Dermis microvascular lymphatic vessel endothelial cell (primary cell): ENCODE measurements around the gene HAUS1. TPM values are rescaled to one million over a fixed set of nuclear protein-coding genes. Genes with fewer than 3 reads are reported as not detected.
"Not testable (repeated sequence)": the region's sequence is repeated elsewhere in the genome, so short reads cannot be mapped to it uniquely, and the experiment has no call there.

ENCODE experiments used
- DNase-seq, 2 donors: peaks; one replicate each; pipeline versions ENCODE4 v3.0.0 to v3.0.0-alpha.2; 2010; ENCODE audit warnings: low read depth in 2 of 2
- total RNA-seq: library from RNA; depleted of rRNA; stranded (reverse); fragments of >200 nt; gene quantifications from 2 replicates; pipeline ENCODE4 v1.2.1, GENCODE V29; 2014

HAUS1 gene
- total RNA-seq, 1 donor from 2014 or later: 43.4 TPM

DNA sequence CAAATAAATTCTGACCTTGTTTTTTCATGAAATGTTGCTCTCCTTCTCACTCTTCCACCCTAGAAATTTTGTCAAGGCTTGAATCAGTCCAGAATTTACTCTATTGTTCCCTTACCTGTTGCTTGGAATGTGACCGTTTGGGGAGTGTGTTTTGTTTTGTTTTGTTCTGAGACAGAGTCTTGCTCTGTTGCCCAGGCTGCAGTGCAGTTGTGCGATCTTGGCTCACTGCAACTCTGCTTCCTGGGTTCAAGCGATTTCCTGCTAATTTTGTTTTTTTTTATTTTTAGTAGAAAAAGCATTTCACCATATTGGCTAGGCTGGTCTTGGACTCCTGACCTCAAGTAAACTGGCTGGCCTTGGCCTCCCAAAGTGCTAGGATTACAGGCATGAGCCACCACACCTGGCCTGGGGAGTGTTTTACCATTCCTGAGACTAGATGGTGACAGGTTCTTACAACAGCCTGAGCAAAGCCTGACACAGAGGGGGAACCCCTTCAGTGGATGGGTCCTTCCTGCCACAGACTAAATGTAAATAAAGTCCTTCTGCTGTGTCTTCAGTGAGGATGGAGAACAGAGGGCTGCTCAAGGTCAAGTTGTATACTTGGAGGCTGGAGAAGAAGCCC lies 52.0 kb downstream of the HAUS1 start:
- no peak for DNase-seq

DNA sequence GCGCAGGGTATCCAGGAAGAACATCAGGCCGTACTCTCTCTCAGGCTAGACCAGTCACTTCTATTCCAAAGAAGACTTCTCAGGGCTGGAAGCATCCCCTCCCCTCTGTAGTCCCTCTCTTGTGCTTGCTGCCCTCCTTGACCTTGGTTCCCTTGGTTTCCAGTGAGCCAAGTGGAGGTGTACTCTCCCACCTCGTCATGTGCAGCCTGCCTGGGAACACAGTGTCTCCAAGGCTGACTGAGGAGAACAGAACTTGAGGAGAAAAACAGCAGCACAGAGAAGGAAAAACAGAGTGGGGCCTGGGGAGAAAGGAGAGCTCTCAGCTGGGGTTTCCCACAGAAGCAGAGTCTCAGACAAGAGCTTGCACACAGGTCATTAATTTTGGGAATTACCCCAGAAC lies 52.7 kb downstream of the HAUS1 start:
- no peak for DNase-seq

GRCh38 chr18:46158499-46158898 lies 54.3 kb downstream of the HAUS1 start:
- DNase-seq: no peak

- no peak for DNase-seq
Observed at GRCh38 chr18:46160050-46160798, 56.0 kb downstream of the HAUS1 start.

GRCh38 chr18:46160840-46161239 lies 56.7 kb downstream of the HAUS1 start:
- DNase-seq: not testable (repeated sequence)

GRCh38 chr18:46161703-46162396 lies 57.7 kb downstream of the HAUS1 start:
- DNase-seq: no peak

DNA sequence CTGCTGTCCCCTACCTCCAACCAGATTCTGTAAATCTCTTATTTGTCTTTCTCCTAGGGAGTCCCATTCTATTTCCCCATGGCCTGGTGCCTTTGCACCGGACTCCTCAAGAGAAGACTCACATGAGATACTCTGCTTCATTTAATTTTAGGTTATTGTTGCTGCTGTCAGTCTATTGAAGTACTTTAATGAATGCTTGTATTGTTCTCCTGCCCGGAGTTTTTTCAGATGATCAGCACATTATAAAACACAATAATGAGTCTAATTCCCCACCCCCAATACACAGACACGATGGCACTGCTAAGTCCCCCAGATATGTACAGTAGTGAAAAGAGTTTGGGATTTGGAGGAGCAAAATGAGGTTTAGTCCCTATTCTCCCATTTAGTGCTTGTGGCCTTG lies 58.9 kb downstream of the HAUS1 start:
- DNase-seq: no peak

GRCh38 chr18:46163941-46164499 lies 59.8 kb downstream of the HAUS1 start:
- no peak for DNase-seq

GRCh38 chr18:46164502-46164901 lies 60.3 kb downstream of the HAUS1 start:
- not testable (repeated sequence) for DNase-seq

DNA sequence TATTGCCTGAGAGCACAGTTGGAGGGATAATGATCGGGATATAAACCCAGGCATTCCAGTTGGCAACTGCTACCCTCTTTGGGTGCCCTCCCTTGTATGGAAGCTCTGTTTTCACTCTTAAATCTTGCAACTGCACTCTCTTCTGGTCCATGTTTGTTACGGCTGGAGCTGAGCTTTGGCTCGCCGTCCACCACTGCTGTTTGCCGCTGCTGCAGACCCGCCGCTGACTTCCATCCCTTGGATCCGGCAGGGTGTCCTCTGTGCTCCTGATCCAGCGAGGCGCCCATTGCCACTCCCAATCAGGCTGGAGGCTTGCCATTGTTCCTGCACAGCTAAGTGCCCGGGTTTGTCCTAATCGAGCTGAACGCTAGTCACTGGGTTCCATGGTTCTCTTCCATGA lies 60.7 kb downstream of the HAUS1 start:
- no peak for DNase-seq

- DNase-seq: no peak
Observed at GRCh38 chr18:46166261-46166970, 62.2 kb downstream of the HAUS1 start.

DNA sequence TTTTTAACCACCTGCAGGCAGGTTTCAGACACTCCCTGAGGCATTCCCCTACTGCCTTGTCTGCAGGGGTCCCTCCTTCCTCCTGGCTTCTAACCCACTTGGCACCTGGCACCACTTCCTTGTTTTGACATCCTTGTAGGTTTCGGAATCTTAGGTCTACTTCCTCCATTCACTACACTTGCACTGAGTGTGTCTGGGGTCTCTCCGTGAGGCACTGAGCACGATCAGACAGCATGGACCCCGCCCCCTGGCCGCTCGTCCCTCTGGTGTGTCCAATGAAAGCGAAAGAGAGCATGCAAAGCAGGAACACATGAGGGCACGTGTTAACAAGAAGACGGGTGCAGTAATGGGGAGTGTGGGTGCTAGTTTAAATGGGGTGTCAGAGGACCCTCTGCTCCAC lies 63.8 kb downstream of the HAUS1 start:
- DNase-seq: no peak

DNA sequence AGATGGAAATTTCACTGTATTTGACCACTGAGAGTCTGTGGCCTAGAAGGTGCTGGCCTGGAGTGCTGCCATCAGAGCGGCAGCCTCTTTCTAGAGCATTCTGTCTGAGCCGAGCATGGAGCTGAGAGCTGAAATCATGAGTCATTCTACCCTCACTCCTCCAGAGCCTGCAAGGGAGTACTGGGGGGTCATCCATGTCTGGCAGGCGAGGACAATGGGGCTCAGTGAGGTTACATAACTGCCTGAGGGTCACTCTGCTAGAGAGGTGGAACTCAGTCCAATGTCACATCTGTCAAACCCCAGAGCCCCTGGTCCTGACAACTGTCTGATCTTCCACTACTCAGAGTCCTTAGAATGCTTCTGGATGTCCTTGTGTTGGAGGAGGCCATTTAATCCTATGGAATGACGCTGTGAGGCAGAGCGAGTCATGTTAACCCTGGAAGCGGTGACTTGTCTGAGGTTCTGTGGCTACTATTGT lies 65.3 kb downstream of the HAUS1 start:
- no peak for DNase-seq

- no peak for DNase-seq
Observed at GRCh38 chr18:46171331-46171730, 67.1 kb downstream of the HAUS1 start.

GRCh38 chr18:46173393-46174341 lies 69.5 kb downstream of the HAUS1 start:
- DNase-seq: peak; percentile 72 to 93

GRCh38 chr18:46174342-46175041 lies 70.3 kb downstream of the HAUS1 start:
- DNase-seq: peak in 1 of 2 donors; percentile 50

GRCh38 chr18:46176001-46176400 lies 71.8 kb downstream of the HAUS1 start:
- no peak for DNase-seq
